A673 (cell line): ENCODE measurements around the gene SSTR4. TPM values are rescaled to one million over a fixed set of nuclear protein-coding genes. Genes with fewer than 3 reads are reported as not detected.

ENCODE experiments used
- BruUV-seq: library from RNA; stranded (reverse); fragments of 400-500 nt; replicated peaks from 2 replicates; lab custom pipeline; 2021; lab: Mats Ljungman, UMichigan
- CTCF ChIA-PET: fragments of 300-600 bp; sonication (Branson Sonifier 250); formaldehyde crosslinking; loops from one replicate; lab custom pipeline; 2022; ENCODE audit warnings: antibody characterized with exemption; lab: Charles Lee
- POLR2A ChIA-PET: fragments of 300-600 bp; sonication (Branson Sonifier 250); formaldehyde crosslinking; loops from one replicate; lab custom pipeline; 2022; ENCODE audit warnings: antibody characterized with exemption; ENCODE audit not compliant: low non-redundant PET; lab: Charles Lee
- DNase-seq: peaks from one replicate; pipeline ENCODE4 v3.0.0-alpha.2; 2015; ENCODE audit warnings: low spot score
- H3K27ac ChIP-seq: fragments of 200-600 bp; sonication (generic); 2 replicates; pipeline ENCODE4 v1.5.1; 2016; ENCODE audit warnings: mixed run types, low read depth, mild to moderate bottlenecking, mixed read lengths, antibody characterized with exemption, low read length; ENCODE audit not compliant: poor library complexity, severe bottlenecking
- H3K27me3 ChIP-seq: fragments of 200-600 bp; sonication (generic); replicated peaks from 2 replicates; pipeline ENCODE4 v1.6.1; 2017; ENCODE audit warnings: mixed run types, low read depth, mild to moderate bottlenecking, mixed read lengths, antibody characterized with exemption, low read length; ENCODE audit not compliant: insufficient read depth, poor library complexity
- H3K36me3 ChIP-seq: fragments of 200-600 bp; sonication (generic); 2 replicates; pipeline ENCODE4 v1.6.1; 2016; ENCODE audit warnings: mixed run types, mild to moderate bottlenecking, mixed read lengths, antibody characterized with exemption, low read length; ENCODE audit not compliant: insufficient read depth, poor library complexity, severe bottlenecking
- H3K4me1 ChIP-seq: fragments of 200-600 bp; sonication (generic); 2 replicates; pipeline ENCODE4 v1.6.1; 2017; ENCODE audit warnings: mixed run types, mild to moderate bottlenecking, mixed read lengths, antibody characterized with exemption, low read length; ENCODE audit not compliant: insufficient read depth, poor library complexity, severe bottlenecking
- H3K4me3 ChIP-seq: fragments of 200-600 bp; sonication (generic); 2 replicates; pipeline ENCODE4 v1.5.1; 2016; ENCODE audit warnings: low read depth, mixed run types, mild to moderate bottlenecking, mixed read lengths, low read length; ENCODE audit not compliant: poor library complexity, severe bottlenecking
- H3K9me3 ChIP-seq: fragments of 200-600 bp; sonication (generic); 2 replicates; pipeline ENCODE4 v1.6.1; 2016; ENCODE audit warnings: mixed run types, low read depth, mild to moderate bottlenecking, mixed read lengths, antibody characterized with exemption, low read length; ENCODE audit not compliant: poor library complexity, severe bottlenecking
- CTCF ChIP-seq: fragments of 300-800, 200-600 bp; sonication (generic); conservative IDR thresholded peaks from 2 replicates; pipeline ENCODE4 v1.5.1; 2017; ENCODE audit warnings: low read depth, mild to moderate bottlenecking, antibody characterized with exemption, low read length, moderate library complexity, mixed read lengths
- EZH2 ChIP-seq: fragments of 200-600 bp; sonication (generic); IDR thresholded peaks from 2 replicates; pipeline ENCODE4 v1.6.1; 2017; ENCODE audit warnings: borderline replicate concordance, low read depth, mild to moderate bottlenecking, mixed read lengths, antibody characterized with exemption, low read length; ENCODE audit not compliant: poor library complexity, severe bottlenecking
- intact Hi-C: fragments of 100-400 bp; cut with micrococcal nuclease; formaldehyde crosslinking; loops from one replicate; pipeline ENCODE4 v1.10.0; 2022; ENCODE audit not compliant: unreplicated experiment
- total RNA-seq: library from RNA; stranded (reverse); gene quantifications from 2 replicates; pipeline ENCODE4 v1.2.3, GENCODE V29; 2021

The SSTR4 gene
- total RNA-seq, 1 experiment from 2014 or later: not detected

GRCh38 chr20:23032056-23032749 is 2.9 kb upstream of the SSTR4 start:
- CTCF ChIA-PET: no interaction called here
- no peak overlapping the region for H3K27ac ChIP-seq
- no TSS peak for BruUV-seq
- no peak overlapping the region for H3K4me3 ChIP-seq
- intact Hi-C loops: no loop called here
- no peak for DNase-seq
- no peak for TF ChIP-seq CTCF
- TF ChIP-seq EZH2: no peak
- no peaks in the 10 kb centered on the region for H3K9me3 ChIP-seq
- no peaks in the 10 kb centered on the region for H3K36me3 ChIP-seq
- POLR2A ChIA-PET: no interaction called here
- peaks cover 34% of the 10 kb centered on the region for H3K27me3 ChIP-seq
- H3K4me1 ChIP-seq: no peaks in the 10 kb centered on the region

- DNase-seq: no peak
- peaks cover 39% of the 10 kb centered on the region for H3K27me3 ChIP-seq
- no peaks in the 10 kb centered on the region for H3K9me3 ChIP-seq
- intact Hi-C loops: no loop called here
- no peak for TF ChIP-seq CTCF
- TF ChIP-seq EZH2: no peak
- no peaks in the 10 kb centered on the region for H3K36me3 ChIP-seq
- CTCF ChIA-PET: no interaction called here
- H3K4me3 ChIP-seq: no peak overlapping the region
- no TSS peak for BruUV-seq
- H3K4me1 ChIP-seq: no peaks in the 10 kb centered on the region
- H3K27ac ChIP-seq: no peak overlapping the region
- POLR2A ChIA-PET: no interaction called here
Observed at GRCh38 chr20:23032750-23033078, 2.4 kb upstream of the SSTR4 start.

GRCh38 chr20:23033918-23034317 is 1.2 kb upstream of the SSTR4 start:
- no TSS peak for BruUV-seq
- POLR2A ChIA-PET: no interaction called here

More at GRCh38 chr20:23033918-23034317, 1.2 kb upstream of the SSTR4 start:
- no peaks in the 10 kb centered on the region for H3K9me3 ChIP-seq
- no peak overlapping the region for H3K27ac ChIP-seq
- no peak for TF ChIP-seq CTCF
- CTCF ChIA-PET: no interaction called here
- no peaks in the 10 kb centered on the region for H3K4me1 ChIP-seq
- intact Hi-C loops: no loop called here
- no peak for DNase-seq
- H3K27me3 ChIP-seq: peaks cover 42% of the 10 kb centered on the region
- no peak overlapping the region for H3K4me3 ChIP-seq
- H3K36me3 ChIP-seq: no peaks in the 10 kb centered on the region
